ENCODE measurements around the gene CHST11. TPM values are rescaled to one million over a fixed set of nuclear protein-coding genes. Genes with fewer than 3 reads are reported as not detected.
A peak's percentile ranks its signal among the peaks of the same experiment; 100 is the strongest.

The CHST11 gene
- polyA plus RNA-seq, 1 donor (not counting 4 experiments of a cell fraction or from before 2014, with no cell fraction given) = 11.9 TPM

DNA sequence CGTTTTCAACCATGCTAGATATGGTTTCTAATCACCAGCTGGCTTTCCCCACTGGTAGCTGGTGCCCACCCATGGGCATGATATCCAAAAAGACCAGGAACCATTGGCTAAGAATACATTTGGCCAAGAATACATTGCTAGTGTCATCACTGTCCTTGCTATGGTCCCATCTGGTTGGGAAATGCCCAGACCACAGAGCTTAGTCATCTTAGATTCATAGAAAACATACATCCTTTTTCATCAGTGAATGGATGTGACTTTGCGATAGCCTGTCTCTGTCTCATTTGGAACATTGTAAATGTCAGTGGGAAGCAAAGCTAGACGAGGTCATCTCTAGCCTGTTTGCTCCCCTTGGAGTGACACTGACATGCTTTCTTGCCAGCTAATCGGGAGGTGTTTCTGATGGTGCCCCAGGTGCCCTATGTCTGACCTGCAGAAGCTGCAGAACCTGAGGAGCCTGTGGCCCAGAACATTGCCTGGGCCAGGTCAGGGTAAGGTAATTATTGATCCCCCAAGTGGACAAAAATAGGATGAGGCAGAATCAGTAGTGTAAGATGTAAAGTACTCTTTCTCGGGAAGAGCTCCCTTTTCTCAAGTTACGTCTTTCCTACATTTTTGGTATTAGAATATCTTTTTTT lies 306.5 kb downstream of the CHST11 start:
- H3K36me3 ChIP-seq (ENCODE audit: control insufficient read depth in 2 of 2, extremely low read depth in 1 of 2, insufficient read depth in 2 of 2, low read length in 2 of 2) = peaks cover 0 to 2% of the 10 kb centered on the region in 2 experiments
- H3K4me1 ChIP-seq (ENCODE audit: control insufficient read depth, extremely low read depth, insufficient read depth, low read length) = peaks cover 6% of the 10 kb centered on the region
- no peak overlapping the region for H3K4me3 ChIP-seq (ENCODE audit: control insufficient read depth in 2 of 3, extremely low read depth in 1 of 3, insufficient read depth in 2 of 3, low read depth in 1 of 3, low read length in 3 of 3)
- no peaks in the 10 kb centered on the region for H3K79me2 ChIP-seq (ENCODE audit: control insufficient read depth, insufficient read depth, low read length)
- no peaks in the 10 kb centered on the region for H3K9me3 ChIP-seq (ENCODE audit: control insufficient read depth, low read depth, low read length)
- H3K27ac ChIP-seq (ENCODE audit: control insufficient read depth, insufficient read depth, low read length) = no peak overlapping the region
- no peak overlapping the region for H3K9ac ChIP-seq (ENCODE audit: control insufficient read depth, extremely low read depth, insufficient read depth, low read length)
- peak; percentile 58 for FAIRE-seq
- TF ChIP-seq CTCF (optimal IDR thresholded peaks at IDR 0.05 in 1 of 3, IDR thresholded peaks at IDR 0.05 in 1 of 3, conservative IDR thresholded peaks at IDR 0.05 in 1 of 3; ENCODE audit: extremely low read depth in 1 of 3, insufficient read depth in 2 of 3, low read length in 3 of 3) (no peak), EZH2 (IDR thresholded peaks at IDR 0.05; ENCODE audit: low read length) (no peak)
- dilution Hi-C loops (cut with MboI; ENCODE audit: extremely low pct_ligation_motif_present, low sequenced_read_pairs) = no loop called here
- no peak for DNase-seq (ENCODE audit: low read depth, low spot score)
- no peaks in the 10 kb centered on the region for H3K27me3 ChIP-seq (ENCODE audit: control insufficient read depth, extremely low read depth, insufficient read depth, low read length)
- no peak overlapping the region for H2AFZ ChIP-seq (ENCODE audit: control insufficient read depth, low read length)
- H4K20me1 ChIP-seq (ENCODE audit: control insufficient read depth, extremely low read depth, insufficient read depth, low read length) = no peaks in the 10 kb centered on the region
- H3K9me1 ChIP-seq (ENCODE audit: control insufficient read depth, extremely low read depth, insufficient read depth, low read length) = no peaks in the 10 kb centered on the region
- no peak overlapping the region for H3K4me2 ChIP-seq (ENCODE audit: control insufficient read depth, extremely low read depth, insufficient read depth, low read depth, low read length)

DNA sequence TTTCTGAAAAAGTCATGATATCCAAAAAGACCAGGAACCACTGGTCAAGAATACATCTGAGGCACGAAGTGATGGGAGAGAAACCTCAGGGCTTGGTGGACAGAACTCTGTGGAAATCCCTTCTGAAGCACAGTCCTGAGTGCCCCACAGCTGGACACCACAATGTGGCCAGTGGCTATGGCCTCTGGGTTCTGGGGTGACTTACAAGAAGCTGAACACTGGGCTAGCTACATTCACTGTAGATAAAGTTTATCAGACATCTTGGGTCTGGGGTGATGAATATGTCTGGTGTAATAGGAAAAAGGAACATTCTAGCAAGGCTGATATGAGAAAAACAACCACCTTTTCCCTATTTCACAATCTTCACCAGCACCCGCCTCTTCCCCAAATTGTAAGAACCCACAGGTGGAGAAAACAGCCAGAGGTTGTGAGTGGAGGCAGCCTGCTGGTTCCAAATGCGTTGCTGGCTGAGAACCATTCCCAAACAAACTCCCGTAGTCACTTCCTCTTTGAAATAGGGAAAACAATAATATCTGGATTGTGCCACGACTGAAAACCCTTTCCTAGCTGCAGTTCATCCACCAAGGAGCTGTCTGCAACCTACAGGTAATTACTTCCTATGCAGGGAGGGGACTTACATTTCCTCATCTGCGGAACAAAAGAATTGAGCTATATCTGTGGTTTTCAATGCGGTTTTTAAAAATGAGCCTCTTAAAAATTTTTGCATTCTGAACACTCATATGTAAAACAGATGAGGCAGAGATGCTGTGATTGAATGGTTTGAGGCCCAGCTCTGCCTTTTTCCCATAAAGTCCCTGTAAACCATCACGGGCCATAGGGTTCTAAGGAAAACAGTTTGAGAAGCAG lies 307.7 kb downstream of the CHST11 start:
- no peak overlapping the region for H3K4me3 ChIP-seq (ENCODE audit: control insufficient read depth in 2 of 3, extremely low read depth in 1 of 3, insufficient read depth in 2 of 3, low read depth in 1 of 3, low read length in 3 of 3)
- no peaks in the 10 kb centered on the region for H3K27me3 ChIP-seq (ENCODE audit: control insufficient read depth, extremely low read depth, insufficient read depth, low read length)
- no peak overlapping the region for H2AFZ ChIP-seq (ENCODE audit: control insufficient read depth, low read length)
- no peak for TF ChIP-seq CTCF (optimal IDR thresholded peaks at IDR 0.05 in 1 of 3, IDR thresholded peaks at IDR 0.05 in 1 of 3, conservative IDR thresholded peaks at IDR 0.05 in 1 of 3; ENCODE audit: extremely low read depth in 1 of 3, insufficient read depth in 2 of 3, low read length in 3 of 3)
- no peak for TF ChIP-seq EZH2 (IDR thresholded peaks at IDR 0.05; ENCODE audit: low read length)
- H3K9me1 ChIP-seq (ENCODE audit: control insufficient read depth, extremely low read depth, insufficient read depth, low read length) = no peaks in the 10 kb centered on the region
- dilution Hi-C loops (cut with MboI; ENCODE audit: extremely low pct_ligation_motif_present, low sequenced_read_pairs) = no loop called here
- H3K9me3 ChIP-seq (ENCODE audit: control insufficient read depth, low read depth, low read length) = no peaks in the 10 kb centered on the region
- no peaks in the 10 kb centered on the region for H3K36me3 ChIP-seq (ENCODE audit: control insufficient read depth in 2 of 2, extremely low read depth in 1 of 2, insufficient read depth in 2 of 2, low read length in 2 of 2)
- H3K4me2 ChIP-seq (ENCODE audit: control insufficient read depth, extremely low read depth, insufficient read depth, low read depth, low read length) = no peak overlapping the region
- H3K4me1 ChIP-seq (ENCODE audit: control insufficient read depth, extremely low read depth, insufficient read depth, low read length) = peaks cover 14% of the 10 kb centered on the region
- H3K9ac ChIP-seq (ENCODE audit: control insufficient read depth, extremely low read depth, insufficient read depth, low read length) = no peak overlapping the region
- DNase-seq (ENCODE audit: low read depth, low spot score) = no peak
- no peak for FAIRE-seq
- no peaks in the 10 kb centered on the region for H3K79me2 ChIP-seq (ENCODE audit: control insufficient read depth, insufficient read depth, low read length)
- no peak overlapping the region for H3K27ac ChIP-seq (ENCODE audit: control insufficient read depth, insufficient read depth, low read length)
- no peaks in the 10 kb centered on the region for H4K20me1 ChIP-seq (ENCODE audit: control insufficient read depth, extremely low read depth, insufficient read depth, low read length)
